Panc1 (cell line): ENCODE data around the gene C2. TPM values are rescaled to one million over a fixed set of nuclear protein-coding genes. Genes with fewer than 3 reads are reported as not detected.

Source experiments
- ATAC-seq: fragments of 200-7000 bp; cut with Tn5 transposase; 2 replicates; pipeline ENCODE4 v1.9.1; 2020; ENCODE audit warnings: mild to moderate bottlenecking, moderate library complexity
- BruUV-seq: library from RNA; stranded (reverse); fragments of 400-500 nt; replicated peaks from 2 replicates; lab custom pipeline; 2021; lab: Mats Ljungman, UMichigan
- CTCF ChIA-PET: fragments of 300-600 bp; sonication (Branson Sonifier 250); formaldehyde crosslinking; loops from one replicate; lab custom pipeline; 2022; ENCODE audit warnings: antibody characterized with exemption; lab: Charles Lee
- POLR2A ChIA-PET: fragments of 300-600 bp; sonication (Branson Sonifier 250); formaldehyde crosslinking; loops from one replicate; lab custom pipeline; 2022; ENCODE audit warnings: antibody characterized with exemption; lab: Charles Lee
- DNase-seq: peaks from one replicate; pipeline ENCODE4 v3.0.0-alpha.2; 2010; ENCODE audit warnings: low read depth, low spot score
- H3K27ac ChIP-seq: 2 replicates; pipeline ENCODE4 v1.5.1; 2011; ENCODE audit warnings: mild to moderate bottlenecking, low read length, inconsistent platforms
- H3K27me3 ChIP-seq: fragments of 200-500 bp; sonication (Bioruptor generic); 2 replicates; pipeline ENCODE4 v1.6.0; 2014; ENCODE audit warnings: low read length, inconsistent platforms; ENCODE audit not compliant: control insufficient read depth, insufficient read depth
- H3K36me3 ChIP-seq: fragments of 200-500 bp; sonication (Bioruptor generic); 2 replicates; pipeline ENCODE4 v1.5.1; 2014; ENCODE audit warnings: inconsistent platforms, mild to moderate bottlenecking, low read length, moderate library complexity; ENCODE audit not compliant: control insufficient read depth, insufficient read depth
- H3K4me1 ChIP-seq: 2 replicates; pipeline ENCODE4 v1.5.1; 2011; ENCODE audit warnings: inconsistent platforms, mild to moderate bottlenecking, low read length, moderate library complexity; ENCODE audit not compliant: control insufficient read depth, insufficient read depth
- H3K4me3 ChIP-seq, 2 experiments: 2 replicates each; pipeline ENCODE4 v1.5.1; 2011 to 2012; ENCODE audit warnings: low read depth in 2 of 2, low read length in 2 of 2, mild to moderate bottlenecking in 2 of 2, inconsistent platforms in 1 of 2, moderate library complexity in 1 of 2
- H3K9me3 ChIP-seq: fragments of 200-500 bp; sonication (Bioruptor generic); 2 replicates; pipeline ENCODE4 v1.5.1; 2014; ENCODE audit warnings: low read depth, mild to moderate bottlenecking, inconsistent platforms, low read length, moderate library complexity; ENCODE audit not compliant: control insufficient read depth, insufficient read depth
- POLR2AphosphoS5 ChIP-seq: IDR thresholded peaks from 2 replicates; pipeline ENCODE4 v1.6.1; 2012; ENCODE audit warnings: mild to moderate bottlenecking, low read depth, low read length, moderate library complexity
- SIN3A ChIP-seq: IDR thresholded peaks from 2 replicates; pipeline ENCODE4 v1.6.1; 2012; ENCODE audit warnings: low read depth, mild to moderate bottlenecking, low read length, moderate library complexity, borderline replicate concordance; ENCODE audit not compliant: insufficient read depth
- TCF7L2 ChIP-seq: IDR thresholded peaks from 2 replicates; pipeline ENCODE4 v1.6.1; 2011; ENCODE audit warnings: mild to moderate bottlenecking, low read depth, low read length, inconsistent platforms
- in situ Hi-C: cut with HindIII; loops from 2 replicates; pipeline ENCODE4 v1.10.0; 2016; ENCODE audit warnings: low sequenced_read_pairs, low pct_unique_long_range_greater_than_20kb
- intact Hi-C: fragments of 100-400 bp; cut with micrococcal nuclease; formaldehyde crosslinking; loops from one replicate; pipeline ENCODE4 v1.10.0; 2022; ENCODE audit not compliant: unreplicated experiment
- total RNA-seq: library from RNA; stranded (reverse); gene quantifications from one replicate; pipeline ENCODE4 v1.2.1, GENCODE V29; 2021; ENCODE audit not compliant: unreplicated experiment
- TF ChIP-seq, protein P1 (sequence below), 2 experiments: IDR thresholded peaks; 2 replicates each; pipeline ENCODE4 v1.6.1; 2011 to 2012; ENCODE audit warnings: low read depth in 2 of 2, control low read depth in 1 of 2, low read length in 1 of 2, mild to moderate bottlenecking in 1 of 2, moderate library complexity in 1 of 2; ENCODE audit not compliant: insufficient read depth in 1 of 2
- TF ChIP-seq, protein P2 (sequence below): fragments of 450-650 bp; IDR thresholded peaks from 2 replicates; pipeline ENCODE4 v1.5.1; 2017; ENCODE audit warnings: mild to moderate bottlenecking

C2 gene
- total RNA-seq, 1 experiment from 2014 or later = 1.0 TPM

DNA sequence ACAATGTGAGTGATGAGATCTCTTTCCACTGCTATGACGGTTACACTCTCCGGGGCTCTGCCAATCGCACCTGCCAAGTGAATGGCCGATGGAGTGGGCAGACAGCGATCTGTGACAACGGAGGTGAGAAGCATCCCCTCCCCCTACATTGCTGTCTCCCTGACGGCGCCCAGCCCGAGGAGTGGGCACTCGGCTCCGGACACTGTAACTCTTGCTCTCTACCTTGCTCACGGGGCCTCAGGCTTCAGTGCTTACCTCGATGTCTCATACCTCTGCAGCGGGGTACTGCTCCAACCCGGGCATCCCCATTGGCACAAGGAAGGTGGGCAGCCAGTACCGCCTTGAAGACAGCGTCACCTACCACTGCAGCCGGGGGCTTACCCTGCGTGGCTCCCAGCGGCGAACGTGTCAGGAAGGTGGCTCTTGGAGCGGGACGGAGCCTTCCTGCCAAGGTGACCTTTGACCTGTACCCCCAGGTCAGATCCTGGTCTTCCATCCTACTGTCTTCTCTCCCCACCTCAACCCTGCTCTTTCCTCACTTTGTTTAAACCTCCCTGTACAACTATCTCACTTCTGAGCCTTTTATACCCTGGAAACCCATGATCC, 19.7 kb downstream of the C2 start:
- no peak for ATAC-seq
- no peak for DNase-seq
- no peak overlapping the region for H3K27ac ChIP-seq
- CTCF ChIA-PET = no interaction called here
- TF ChIP-seq, protein P1, sequence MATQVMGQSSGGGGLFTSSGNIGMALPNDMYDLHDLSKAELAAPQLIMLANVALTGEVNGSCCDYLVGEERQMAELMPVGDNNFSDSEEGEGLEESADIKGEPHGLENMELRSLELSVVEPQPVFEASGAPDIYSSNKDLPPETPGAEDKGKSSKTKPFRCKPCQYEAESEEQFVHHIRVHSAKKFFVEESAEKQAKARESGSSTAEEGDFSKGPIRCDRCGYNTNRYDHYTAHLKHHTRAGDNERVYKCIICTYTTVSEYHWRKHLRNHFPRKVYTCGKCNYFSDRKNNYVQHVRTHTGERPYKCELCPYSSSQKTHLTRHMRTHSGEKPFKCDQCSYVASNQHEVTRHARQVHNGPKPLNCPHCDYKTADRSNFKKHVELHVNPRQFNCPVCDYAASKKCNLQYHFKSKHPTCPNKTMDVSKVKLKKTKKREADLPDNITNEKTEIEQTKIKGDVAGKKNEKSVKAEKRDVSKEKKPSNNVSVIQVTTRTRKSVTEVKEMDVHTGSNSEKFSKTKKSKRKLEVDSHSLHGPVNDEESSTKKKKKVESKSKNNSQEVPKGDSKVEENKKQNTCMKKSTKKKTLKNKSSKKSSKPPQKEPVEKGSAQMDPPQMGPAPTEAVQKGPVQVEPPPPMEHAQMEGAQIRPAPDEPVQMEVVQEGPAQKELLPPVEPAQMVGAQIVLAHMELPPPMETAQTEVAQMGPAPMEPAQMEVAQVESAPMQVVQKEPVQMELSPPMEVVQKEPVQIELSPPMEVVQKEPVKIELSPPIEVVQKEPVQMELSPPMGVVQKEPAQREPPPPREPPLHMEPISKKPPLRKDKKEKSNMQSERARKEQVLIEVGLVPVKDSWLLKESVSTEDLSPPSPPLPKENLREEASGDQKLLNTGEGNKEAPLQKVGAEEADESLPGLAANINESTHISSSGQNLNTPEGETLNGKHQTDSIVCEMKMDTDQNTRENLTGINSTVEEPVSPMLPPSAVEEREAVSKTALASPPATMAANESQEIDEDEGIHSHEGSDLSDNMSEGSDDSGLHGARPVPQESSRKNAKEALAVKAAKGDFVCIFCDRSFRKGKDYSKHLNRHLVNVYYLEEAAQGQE (IDR thresholded peaks at IDR 0.05; ENCODE audit: insufficient read depth in 1 of 2, low read depth in 2 of 2, low read length in 1 of 2) = no peak
- TF ChIP-seq POLR2AphosphoS5 = no peak
- no peak for TF ChIP-seq SIN3A
- TF ChIP-seq, protein P2, sequence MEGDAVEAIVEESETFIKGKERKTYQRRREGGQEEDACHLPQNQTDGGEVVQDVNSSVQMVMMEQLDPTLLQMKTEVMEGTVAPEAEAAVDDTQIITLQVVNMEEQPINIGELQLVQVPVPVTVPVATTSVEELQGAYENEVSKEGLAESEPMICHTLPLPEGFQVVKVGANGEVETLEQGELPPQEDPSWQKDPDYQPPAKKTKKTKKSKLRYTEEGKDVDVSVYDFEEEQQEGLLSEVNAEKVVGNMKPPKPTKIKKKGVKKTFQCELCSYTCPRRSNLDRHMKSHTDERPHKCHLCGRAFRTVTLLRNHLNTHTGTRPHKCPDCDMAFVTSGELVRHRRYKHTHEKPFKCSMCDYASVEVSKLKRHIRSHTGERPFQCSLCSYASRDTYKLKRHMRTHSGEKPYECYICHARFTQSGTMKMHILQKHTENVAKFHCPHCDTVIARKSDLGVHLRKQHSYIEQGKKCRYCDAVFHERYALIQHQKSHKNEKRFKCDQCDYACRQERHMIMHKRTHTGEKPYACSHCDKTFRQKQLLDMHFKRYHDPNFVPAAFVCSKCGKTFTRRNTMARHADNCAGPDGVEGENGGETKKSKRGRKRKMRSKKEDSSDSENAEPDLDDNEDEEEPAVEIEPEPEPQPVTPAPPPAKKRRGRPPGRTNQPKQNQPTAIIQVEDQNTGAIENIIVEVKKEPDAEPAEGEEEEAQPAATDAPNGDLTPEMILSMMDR = no peak
- TF ChIP-seq TCF7L2 = no peak
- intact Hi-C loops (no loop called here), in situ Hi-C loops (no loop called here)
- peaks cover 8% of the 10 kb centered on the region; the same call in 1 of the 2 replicates for H3K4me1 ChIP-seq
- peaks cover 6% of the 10 kb centered on the region; the same call in 1 of the 2 replicates for H3K36me3 ChIP-seq
- no TSS peak for BruUV-seq
- POLR2A ChIA-PET = no interaction called here
- no peak overlapping the region for H3K4me3 ChIP-seq
- no peaks in the 10 kb centered on the region for H3K27me3 ChIP-seq
- H3K9me3 ChIP-seq = no peaks in the 10 kb centered on the region

DNA sequence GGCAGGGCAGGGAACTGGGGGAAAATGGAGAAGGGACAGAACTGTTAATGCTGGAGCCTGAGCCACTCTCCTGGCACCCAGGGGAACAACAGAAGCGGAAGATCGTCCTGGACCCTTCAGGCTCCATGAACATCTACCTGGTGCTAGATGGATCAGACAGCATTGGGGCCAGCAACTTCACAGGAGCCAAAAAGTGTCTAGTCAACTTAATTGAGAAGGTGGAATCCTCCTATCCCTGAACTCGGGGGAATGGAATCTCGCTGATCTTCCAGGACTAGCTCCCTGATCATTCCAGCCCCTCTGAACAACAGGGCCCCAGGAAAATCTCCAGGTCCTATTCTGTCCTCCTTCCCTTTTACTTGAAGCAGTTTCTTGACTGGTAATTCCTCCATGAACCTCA, 20.3 kb downstream of the C2 start:
- ChIA-PET CTCF (no interaction called here), POLR2A (no interaction called here)
- Histone ChIP-seq H3K4me1 (peaks cover 8% of the 10 kb centered on the region; the same call in 1 of the 2 replicates), H3K4me3 (no peak overlapping the region), H3K27me3 (no peaks in the 10 kb centered on the region), H3K9me3 (no peaks in the 10 kb centered on the region), H3K36me3 (peaks cover 8% of the 10 kb centered on the region; the same call in 1 of the 2 replicates), H3K27ac (no peak overlapping the region)
- intact Hi-C loops (no loop called here), in situ Hi-C loops (no loop called here)
- TF ChIP-seq POLR2AphosphoS5 (no peak), SIN3A (no peak), TCF7L2 (no peak)
- TF ChIP-seq, protein P1 (IDR thresholded peaks at IDR 0.05; ENCODE audit: insufficient read depth in 1 of 2, low read depth in 2 of 2, low read length in 1 of 2) = no peak
- TF ChIP-seq, protein P2 = no peak
- ATAC-seq = no peak
- no TSS peak for BruUV-seq
- DNase-seq = no peak
